ENCODE data around the gene KIF17. TPM values are rescaled to one million over a fixed set of nuclear protein-coding genes. Genes with fewer than 3 reads are reported as not detected.

KIF17 gene
- total RNA-seq, 1 donor from 2014 or later = 2.2 TPM

DNA sequence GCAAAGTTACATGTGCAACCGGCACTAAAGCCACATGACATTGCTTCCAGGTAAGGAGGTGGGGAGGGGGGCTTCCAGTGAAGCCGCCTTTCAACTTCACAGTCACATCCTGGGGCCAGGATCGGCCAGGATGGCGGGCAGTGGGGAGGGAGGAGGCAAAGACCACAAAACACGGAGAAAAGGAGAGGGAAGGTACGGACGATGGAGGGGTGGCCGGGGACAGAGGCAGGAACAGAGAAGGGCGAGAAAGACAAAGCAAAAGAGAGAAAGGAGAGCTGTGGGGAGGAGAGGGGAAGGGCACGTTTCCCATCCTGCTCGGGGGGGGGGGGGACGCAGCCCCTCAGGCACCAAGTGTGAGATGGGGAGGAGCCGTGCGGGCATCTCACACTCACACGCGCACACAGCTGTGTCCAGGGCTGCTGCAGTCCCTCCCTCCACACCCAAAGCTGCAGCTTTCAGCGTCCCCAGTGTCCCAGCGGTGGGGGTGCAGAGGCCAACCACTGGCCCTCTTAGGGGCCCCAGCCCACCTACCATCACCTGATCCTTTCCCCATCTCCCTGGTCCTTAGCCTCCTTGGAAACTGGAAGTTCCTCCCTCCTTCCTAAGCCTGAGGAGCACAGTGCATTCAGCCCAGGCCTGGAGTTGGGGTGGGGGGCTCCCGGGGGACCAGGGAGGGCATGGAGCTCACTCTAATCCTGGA, 12.3 kb upstream of the KIF17 start:
- TF ChIP-seq EZH2phosphoT487 (IDR thresholded peaks at IDR 0.05) = no peak
- TF ChIP-seq EZH2 (IDR thresholded peaks at IDR 0.05) = peak; percentile 19
- H3K4me1 Mint-ChIP-seq = peaks cover 19% of the 10 kb centered on the region
- H3K36me3 Mint-ChIP-seq = no peaks in the 10 kb centered on the region
- H3K4me3 Mint-ChIP-seq = peak overlapping the region; percentile 83
- no peak overlapping the region for H3K9ac ChIP-seq
- peaks cover 36% of the 10 kb centered on the region for H3K4me1 ChIP-seq
- peak overlapping the region; percentile 69 for H3K4me2 ChIP-seq
- peaks cover 32% of the 10 kb centered on the region for H4K20me1 ChIP-seq (ENCODE audit: low read depth)
- no peaks in the 10 kb centered on the region for H3K36me3 ChIP-seq
- H3K27ac ChIP-seq = no peak overlapping the region
- H3K9me3 ChIP-seq (ENCODE audit: low read depth) = no peaks in the 10 kb centered on the region
- no peak overlapping the region for H3K27ac Mint-ChIP-seq
- H3K27me3 Mint-ChIP-seq (ENCODE audit: insufficient read depth, low read depth) = peaks cover 24% of the 10 kb centered on the region
- H3K4me3 ChIP-seq = peak overlapping the region; percentile 19
- no peak for DNase-seq (ENCODE audit: low spot score)
- peaks cover 25% of the 10 kb centered on the region for H3F3A ChIP-seq (ENCODE audit: low read depth)
- no peaks in the 10 kb centered on the region for H3K79me2 ChIP-seq (ENCODE audit: low read depth)
- H3K9me3 Mint-ChIP-seq = no peaks in the 10 kb centered on the region
- H3K27me3 ChIP-seq = peaks cover 58% of the 10 kb centered on the region
- no peak overlapping the region for H2AFZ ChIP-seq (replicated peaks)

GRCh38 chr1:20729155-20729931, 11.5 kb upstream of the KIF17 start:
- Histone ChIP-seq H3K4me1 (peaks cover 36% of the 10 kb centered on the region), H3K27me3 (peaks cover 54% of the 10 kb centered on the region), H3F3A (ENCODE audit: low read depth) (peaks cover 25% of the 10 kb centered on the region), H3K9ac (no peak overlapping the region), H3K4me2 (peak overlapping the region; percentile 69), H2AFZ (replicated peaks) (no peak overlapping the region), H3K27ac (no peak overlapping the region), H3K79me2 (ENCODE audit: low read depth) (no peaks in the 10 kb centered on the region), H3K36me3 (no peaks in the 10 kb centered on the region), H3K4me3 (peak overlapping the region; percentile 19), H3K9me3 (ENCODE audit: low read depth) (no peaks in the 10 kb centered on the region), H4K20me1 (ENCODE audit: low read depth) (peaks cover 32% of the 10 kb centered on the region)
- peaks cover 19% of the 10 kb centered on the region for H3K4me1 Mint-ChIP-seq
- H3K4me3 Mint-ChIP-seq = peak overlapping the region; percentile 83
- peaks cover 24% of the 10 kb centered on the region for H3K27me3 Mint-ChIP-seq (ENCODE audit: insufficient read depth, low read depth)
- DNase-seq (ENCODE audit: low spot score) = no peak
- no peak overlapping the region for H3K27ac Mint-ChIP-seq
- H3K36me3 Mint-ChIP-seq = no peaks in the 10 kb centered on the region
- TF ChIP-seq EZH2phosphoT487 (IDR thresholded peaks at IDR 0.05) (no peak), EZH2 (IDR thresholded peaks at IDR 0.05) (no peak), CTCF (IDR thresholded peaks at IDR 0.05) (no peak)
- H3K9me3 Mint-ChIP-seq = no peaks in the 10 kb centered on the region

GRCh38 chr1:20728371-20729154, 10.8 kb upstream of the KIF17 start:
- Histone ChIP-seq H4K20me1 (ENCODE audit: low read depth) (peaks cover 31% of the 10 kb centered on the region), H3K27ac (no peak overlapping the region), H3K4me3 (no peak overlapping the region), H3F3A (ENCODE audit: low read depth) (peaks cover 20% of the 10 kb centered on the region), H3K36me3 (no peaks in the 10 kb centered on the region), H3K4me1 (peaks cover 33% of the 10 kb centered on the region), H3K27me3 (peaks cover 47% of the 10 kb centered on the region), H3K9me3 (ENCODE audit: low read depth) (no peaks in the 10 kb centered on the region), H3K4me2 (peak overlapping the region; percentile 32), H2AFZ (replicated peaks) (no peak overlapping the region), H3K79me2 (ENCODE audit: low read depth) (no peaks in the 10 kb centered on the region), H3K9ac (no peak overlapping the region)
- peaks cover 19% of the 10 kb centered on the region for H3K27me3 Mint-ChIP-seq (ENCODE audit: insufficient read depth, low read depth)
- peak overlapping the region; percentile 17 for H3K4me3 Mint-ChIP-seq
- DNase-seq (ENCODE audit: low spot score) = no peak
- peak overlapping the region; percentile 9 for H3K27ac Mint-ChIP-seq
- H3K36me3 Mint-ChIP-seq = no peaks in the 10 kb centered on the region
- peaks cover 19% of the 10 kb centered on the region for H3K4me1 Mint-ChIP-seq
- TF ChIP-seq EZH2phosphoT487 (IDR thresholded peaks at IDR 0.05) (no peak), EZH2 (IDR thresholded peaks at IDR 0.05) (no peak), CTCF (IDR thresholded peaks at IDR 0.05) (no peak)
- H3K9me3 Mint-ChIP-seq = no peaks in the 10 kb centered on the region

Measured in neural progenitor cell (in vitro differentiated cells).